Measurements from ENCODE around the gene DDX10. TPM values are rescaled to one million over a fixed set of nuclear protein-coding genes. Genes with fewer than 3 reads are reported as not detected.

Gene DDX10
- polyA plus RNA-seq, 1 donor (not counting 4 experiments of a cell fraction or from before 2014, with no cell fraction given), result 32.3 TPM

DNA sequence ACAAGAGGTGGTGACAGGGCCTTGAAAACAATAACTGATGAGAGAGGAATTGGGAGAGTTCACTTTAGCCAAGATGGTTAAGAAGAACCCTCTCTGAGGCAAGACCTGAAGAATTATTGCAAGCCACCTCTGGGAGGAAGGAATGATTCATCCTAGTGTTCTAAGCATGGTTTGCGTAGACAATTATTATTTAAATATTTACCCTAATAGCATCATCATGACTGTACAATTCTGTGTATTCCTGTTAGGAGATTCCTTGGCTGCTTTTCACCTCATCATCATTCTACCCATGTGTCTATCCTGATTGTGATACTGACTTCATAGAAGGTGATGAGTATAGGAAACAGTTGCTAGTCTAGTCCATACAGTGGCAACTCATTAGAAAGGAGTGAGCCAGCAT, 264.4 kb downstream of the DDX10 start:
- Histone ChIP-seq H3K27ac (ENCODE audit: control insufficient read depth, insufficient read depth, low read length) (peak overlapping the region; percentile 92), H3K79me2 (ENCODE audit: control insufficient read depth, insufficient read depth, low read length) (no peaks in the 10 kb centered on the region), H3K9ac (ENCODE audit: control insufficient read depth, extremely low read depth, insufficient read depth, low read length) (peak overlapping the region; percentile 34), H3K9me1 (ENCODE audit: control insufficient read depth, extremely low read depth, insufficient read depth, low read length) (no peaks in the 10 kb centered on the region), H3K36me3 (ENCODE audit: control insufficient read depth in 2 of 2, extremely low read depth in 1 of 2, insufficient read depth in 2 of 2, low read length in 2 of 2) (no peaks in the 10 kb centered on the region), H3K9me3 (ENCODE audit: control insufficient read depth, low read depth, low read length) (no peaks in the 10 kb centered on the region), H3K4me3 (ENCODE audit: control insufficient read depth in 2 of 3, extremely low read depth in 1 of 3, insufficient read depth in 2 of 3, low read depth in 1 of 3, low read length in 3 of 3) (peak overlapping the region in 1 of 3 experiments; percentile 31), H3K4me1 (ENCODE audit: control insufficient read depth, extremely low read depth, insufficient read depth, low read length) (peaks cover 14% of the 10 kb centered on the region), H3K27me3 (ENCODE audit: control insufficient read depth, extremely low read depth, insufficient read depth, low read length) (no peaks in the 10 kb centered on the region), H4K20me1 (ENCODE audit: control insufficient read depth, extremely low read depth, insufficient read depth, low read length) (no peaks in the 10 kb centered on the region), H2AFZ (ENCODE audit: control insufficient read depth, low read length) (no peak overlapping the region), H3K4me2 (ENCODE audit: control insufficient read depth, extremely low read depth, insufficient read depth, low read depth, low read length) (peak overlapping the region; percentile 70)
- FAIRE-seq, result peak; percentile 53
- TF ChIP-seq, protein P1, sequence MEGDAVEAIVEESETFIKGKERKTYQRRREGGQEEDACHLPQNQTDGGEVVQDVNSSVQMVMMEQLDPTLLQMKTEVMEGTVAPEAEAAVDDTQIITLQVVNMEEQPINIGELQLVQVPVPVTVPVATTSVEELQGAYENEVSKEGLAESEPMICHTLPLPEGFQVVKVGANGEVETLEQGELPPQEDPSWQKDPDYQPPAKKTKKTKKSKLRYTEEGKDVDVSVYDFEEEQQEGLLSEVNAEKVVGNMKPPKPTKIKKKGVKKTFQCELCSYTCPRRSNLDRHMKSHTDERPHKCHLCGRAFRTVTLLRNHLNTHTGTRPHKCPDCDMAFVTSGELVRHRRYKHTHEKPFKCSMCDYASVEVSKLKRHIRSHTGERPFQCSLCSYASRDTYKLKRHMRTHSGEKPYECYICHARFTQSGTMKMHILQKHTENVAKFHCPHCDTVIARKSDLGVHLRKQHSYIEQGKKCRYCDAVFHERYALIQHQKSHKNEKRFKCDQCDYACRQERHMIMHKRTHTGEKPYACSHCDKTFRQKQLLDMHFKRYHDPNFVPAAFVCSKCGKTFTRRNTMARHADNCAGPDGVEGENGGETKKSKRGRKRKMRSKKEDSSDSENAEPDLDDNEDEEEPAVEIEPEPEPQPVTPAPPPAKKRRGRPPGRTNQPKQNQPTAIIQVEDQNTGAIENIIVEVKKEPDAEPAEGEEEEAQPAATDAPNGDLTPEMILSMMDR (optimal IDR thresholded peaks at IDR 0.05 in 1 of 3, IDR thresholded peaks at IDR 0.05 in 1 of 3, conservative IDR thresholded peaks at IDR 0.05 in 1 of 3; ENCODE audit: extremely low read depth in 1 of 3, insufficient read depth in 2 of 3, low read length in 3 of 3), result no peak
- TF ChIP-seq EZH2 (IDR thresholded peaks at IDR 0.05; ENCODE audit: low read length), result no peak
- DNase-seq (ENCODE audit: low read depth, low spot score), result peak; percentile 57
- dilution Hi-C loops (cut with MboI; ENCODE audit: extremely low pct_ligation_motif_present, low sequenced_read_pairs), result no loop called here

DNA sequence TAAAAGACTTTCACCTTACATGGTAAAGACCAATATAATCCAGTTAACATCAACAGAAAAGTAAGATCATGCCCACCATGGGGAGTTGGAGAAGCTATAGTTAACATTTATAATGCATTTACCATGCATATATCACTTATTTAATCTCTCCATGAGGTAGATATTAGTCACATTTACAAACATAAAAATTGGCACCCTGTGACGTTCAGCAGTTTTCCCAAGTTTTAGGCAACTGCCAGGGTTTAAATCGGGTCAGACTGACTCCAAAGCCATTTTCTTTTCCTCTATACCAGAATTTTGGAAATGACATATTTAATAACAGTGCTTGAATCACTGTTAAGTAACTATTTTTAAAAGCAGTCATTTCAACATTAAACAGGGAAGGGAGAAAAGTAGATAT, 266.3 kb downstream of the DDX10 start:
- H4K20me1 ChIP-seq (ENCODE audit: control insufficient read depth, extremely low read depth, insufficient read depth, low read length), result no peaks in the 10 kb centered on the region
- H2AFZ ChIP-seq (ENCODE audit: control insufficient read depth, low read length), result no peak overlapping the region
- H3K4me2 ChIP-seq (ENCODE audit: control insufficient read depth, extremely low read depth, insufficient read depth, low read depth, low read length), result peak overlapping the region; percentile 25
- H3K9ac ChIP-seq (ENCODE audit: control insufficient read depth, extremely low read depth, insufficient read depth, low read length), result no peak overlapping the region
- peak overlapping the region in 1 of 3 experiments; percentile 35 for H3K4me3 ChIP-seq (ENCODE audit: control insufficient read depth in 2 of 3, extremely low read depth in 1 of 3, insufficient read depth in 2 of 3, low read depth in 1 of 3, low read length in 3 of 3)
- no peaks in the 10 kb centered on the region for H3K9me1 ChIP-seq (ENCODE audit: control insufficient read depth, extremely low read depth, insufficient read depth, low read length)
- DNase-seq (ENCODE audit: low read depth, low spot score) (no peak), FAIRE-seq (no peak)
- no peaks in the 10 kb centered on the region for H3K79me2 ChIP-seq (ENCODE audit: control insufficient read depth, insufficient read depth, low read length)
- TF ChIP-seq EZH2 (IDR thresholded peaks at IDR 0.05; ENCODE audit: low read length), result no peak
- TF ChIP-seq, protein P1 (optimal IDR thresholded peaks at IDR 0.05 in 1 of 3, IDR thresholded peaks at IDR 0.05 in 1 of 3, conservative IDR thresholded peaks at IDR 0.05 in 1 of 3; ENCODE audit: extremely low read depth in 1 of 3, insufficient read depth in 2 of 3, low read length in 3 of 3), result no peak
- peaks cover 14% of the 10 kb centered on the region for H3K4me1 ChIP-seq (ENCODE audit: control insufficient read depth, extremely low read depth, insufficient read depth, low read length)
- dilution Hi-C loops (cut with MboI; ENCODE audit: extremely low pct_ligation_motif_present, low sequenced_read_pairs), result no loop called here
- no peaks in the 10 kb centered on the region for H3K36me3 ChIP-seq (ENCODE audit: control insufficient read depth in 2 of 2, extremely low read depth in 1 of 2, insufficient read depth in 2 of 2, low read length in 2 of 2)
- no peaks in the 10 kb centered on the region for H3K9me3 ChIP-seq (ENCODE audit: control insufficient read depth, low read depth, low read length)
- no peaks in the 10 kb centered on the region for H3K27me3 ChIP-seq (ENCODE audit: control insufficient read depth, extremely low read depth, insufficient read depth, low read length)
- H3K27ac ChIP-seq (ENCODE audit: control insufficient read depth, insufficient read depth, low read length), result no peak overlapping the region
